Effector memory CD4-positive, alpha-beta T cell (primary cell): Measurements from ENCODE around the gene MSMP.

Experiments
- DNase-seq, 3 donors: peaks; one replicate each; pipeline ENCODE4 v3.0.0-alpha.2; 2020
- H3K27ac ChIP-seq: 2 replicates; pipeline ENCODE4 v1.7.0; 2013; ENCODE audit warnings: mild to moderate bottlenecking, low read length, moderate library complexity; ENCODE audit not compliant: insufficient read depth, poor library complexity, severe bottlenecking
- H3K27me3 ChIP-seq: replicated peaks from 2 replicates; pipeline ENCODE4 v1.7.0; 2013; ENCODE audit warnings: mild to moderate bottlenecking, low read length; ENCODE audit not compliant: insufficient read depth, control insufficient read depth, poor library complexity, severe bottlenecking
- H3K36me3 ChIP-seq: 2 replicates; pipeline ENCODE4 v1.7.0; 2013; ENCODE audit warnings: mild to moderate bottlenecking, low read length, moderate library complexity; ENCODE audit not compliant: control insufficient read depth, insufficient read depth
- H3K4me1 ChIP-seq: 2 replicates; pipeline ENCODE4 v1.7.0; 2013; ENCODE audit warnings: low read length, mild to moderate bottlenecking; ENCODE audit not compliant: control insufficient read depth, insufficient read depth, poor library complexity, severe bottlenecking
- H3K4me3 ChIP-seq: 2 replicates; pipeline ENCODE4 v1.7.0; 2013; ENCODE audit warnings: low read length, low read depth, mild to moderate bottlenecking; ENCODE audit not compliant: insufficient read depth, poor library complexity, severe bottlenecking
- H3K9me3 ChIP-seq: 2 replicates; pipeline ENCODE4 v1.7.0; 2013; ENCODE audit warnings: mild to moderate bottlenecking, low read length, moderate library complexity; ENCODE audit not compliant: control insufficient read depth

The MSMP gene

GRCh38 chr9:35732800-35733541, 21.1 kb downstream of the MSMP start:
- Histone ChIP-seq H3K9me3 (no peaks in the 10 kb centered on the region), H3K4me3 (peak overlapping the region; percentile 72), H3K27me3 (no peaks in the 10 kb centered on the region), H3K27ac (peak overlapping the region; percentile 88), H3K36me3 (peaks cover 23% of the 10 kb centered on the region), H3K4me1 (peaks cover 42% of the 10 kb centered on the region)
- no peak for DNase-seq

- Histone ChIP-seq H3K4me3 (peak within 1 kb of the TSS; percentile 72), H3K27ac (peak within 1 kb of the TSS; percentile 88), H3K4me1 (peaks cover 49% of the 10 kb centered on the region), H3K27me3 (no peaks in the 10 kb centered on the region), H3K36me3 (peaks cover 17% of the 10 kb centered on the region), H3K9me3 (no peaks in the 10 kb centered on the region)
- DNase-seq, result peak; percentile 93 to 96 (median 96)
These were observed 21.8 kb downstream of the MSMP start, which contains the start of the genes CREB3 and TLN1 for GRCh38 chr9:35732185-35732799. TSS of gene CREB3 (plus strand) at chr9:35732666. CDS start at chr9:35732773, 107 bp downstream. TSS of gene TLN1 (minus strand) at chr9:35732195. CDS start at chr9:35725694, 6,501 bp downstream.

DNA sequence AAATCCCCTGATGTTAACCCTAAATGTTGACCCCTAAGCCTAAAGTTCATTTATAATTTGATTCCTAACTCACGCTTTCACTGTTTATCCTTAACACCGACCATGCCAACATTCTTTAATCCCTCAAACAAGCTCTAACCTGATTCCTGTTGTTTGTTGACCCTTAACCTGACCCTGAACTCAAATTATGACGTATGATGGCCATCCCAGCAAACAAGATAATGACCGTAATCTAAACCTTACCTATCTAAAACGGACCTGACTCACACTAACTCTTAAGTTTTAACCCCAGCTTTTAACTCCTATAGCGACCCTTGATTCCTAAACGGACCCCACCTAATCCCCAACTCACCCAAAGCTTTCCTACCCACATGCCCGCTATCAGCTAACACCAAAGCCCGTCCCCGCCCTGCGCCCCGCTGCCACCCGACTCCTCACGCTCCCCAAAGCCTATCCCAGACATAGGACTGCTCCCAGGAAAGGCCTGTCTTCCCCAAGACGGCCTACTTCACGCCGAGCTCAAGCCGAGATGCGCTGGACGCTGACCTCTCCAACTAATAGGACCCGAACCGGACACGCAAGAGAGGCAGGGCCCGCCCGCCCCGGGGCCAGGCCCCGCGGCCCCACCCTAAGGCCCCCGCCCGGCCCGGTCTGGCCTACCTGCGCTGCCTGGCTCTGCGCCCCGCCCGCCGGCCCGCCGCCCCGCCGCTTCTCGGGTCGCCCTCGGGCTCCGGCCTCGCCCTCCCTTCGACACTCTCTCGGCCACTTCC, 22.5 kb downstream of the MSMP start:
- peak overlapping the region; percentile 72 for H3K4me3 ChIP-seq

GRCh38 chr9:35730486-35730854, 23.6 kb downstream of the MSMP start:
- Histone ChIP-seq H3K27ac (peak overlapping the region; percentile 88), H3K4me3 (peak overlapping the region; percentile 16), H3K27me3 (no peaks in the 10 kb centered on the region), H3K9me3 (no peaks in the 10 kb centered on the region), H3K4me1 (peaks cover 57% of the 10 kb centered on the region), H3K36me3 (peaks cover 11% of the 10 kb centered on the region)
- DNase-seq, result no peak

More for the DNA sequence above, 22.5 kb downstream of the MSMP start:
- H3K27me3 ChIP-seq, result no peaks in the 10 kb centered on the region
- H3K27ac ChIP-seq, result peak overlapping the region; percentile 88
- H3K36me3 ChIP-seq, result peaks cover 14% of the 10 kb centered on the region
- no peak for DNase-seq
- peaks cover 56% of the 10 kb centered on the region for H3K4me1 ChIP-seq
- no peaks in the 10 kb centered on the region for H3K9me3 ChIP-seq

DNA sequence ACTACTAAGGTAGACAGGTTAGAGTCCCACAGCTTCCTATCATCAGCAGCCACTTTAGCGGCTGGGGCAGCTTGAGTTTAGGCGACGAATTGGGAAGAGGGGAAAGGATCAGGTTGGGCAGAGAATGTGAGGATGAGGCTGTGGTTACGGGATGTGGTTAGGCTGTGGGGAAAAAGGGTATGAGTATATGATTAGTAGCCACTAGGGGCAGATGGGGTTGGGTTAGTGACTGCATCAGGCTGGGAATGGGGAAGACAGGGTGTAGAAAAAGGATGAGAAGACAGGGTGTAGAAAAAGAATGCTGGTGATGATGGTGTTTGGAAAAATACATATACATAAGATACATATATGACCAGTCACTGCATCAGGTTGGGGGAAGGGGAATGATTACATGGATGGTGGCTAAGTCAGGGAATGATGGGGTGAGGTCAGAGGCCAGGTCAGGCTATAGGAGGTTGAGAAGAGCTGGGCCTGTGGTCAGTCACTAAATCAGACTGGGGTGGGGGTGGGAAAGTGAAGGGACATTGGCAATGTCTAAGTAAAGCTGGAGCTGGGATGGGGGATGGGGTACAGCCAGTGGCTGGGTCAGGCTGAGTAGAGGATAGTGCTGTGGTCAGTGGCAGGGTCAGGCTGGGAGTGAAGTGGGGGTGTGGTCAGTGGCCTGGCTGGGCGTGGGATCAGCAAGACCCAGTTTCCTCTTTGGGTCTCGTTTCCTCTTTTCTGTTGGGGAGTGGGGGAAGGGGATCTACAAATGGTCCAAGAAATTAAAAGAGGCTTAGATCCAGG, 24.2 kb downstream of the MSMP start:
- Histone ChIP-seq H3K27ac (peak overlapping the region; percentile 88), H3K9me3 (no peaks in the 10 kb centered on the region), H3K36me3 (peaks cover 15% of the 10 kb centered on the region), H3K27me3 (no peaks in the 10 kb centered on the region), H3K4me1 (peaks cover 57% of the 10 kb centered on the region), H3K4me3 (peak overlapping the region; percentile 16)
- peak in 2 of 3 donors; percentile 23 to 47 for DNase-seq

DNA sequence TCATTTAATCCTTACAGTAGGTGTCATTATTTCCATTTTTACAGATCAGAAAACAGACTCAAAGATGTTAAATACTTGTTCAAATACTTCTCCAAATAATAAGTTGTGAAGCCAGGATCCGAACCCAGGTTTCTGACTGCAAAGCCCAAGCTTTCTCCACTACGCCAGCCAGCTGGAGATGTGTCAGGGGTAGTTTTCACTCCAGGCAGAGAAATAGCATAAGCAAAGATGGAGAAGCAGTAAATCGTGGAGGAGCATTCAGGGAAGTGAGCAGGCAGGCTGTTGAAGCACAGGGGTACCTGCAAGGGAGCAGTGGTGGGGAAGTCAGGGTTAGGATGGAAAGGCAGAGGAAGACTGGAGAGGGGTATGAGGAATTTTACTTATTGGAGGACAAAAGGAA, 25.0 kb downstream of the MSMP start:
- Histone ChIP-seq H3K4me1 (peaks cover 57% of the 10 kb centered on the region), H3K9me3 (no peaks in the 10 kb centered on the region), H3K27me3 (no peaks in the 10 kb centered on the region), H3K36me3 (peaks cover 23% of the 10 kb centered on the region), H3K4me3 (peak overlapping the region; percentile 4), H3K27ac (peak overlapping the region; percentile 30)
- no peak for DNase-seq

GRCh38 chr9:35728041-35728971, 25.8 kb downstream of the MSMP start:
- peaks cover 53% of the 10 kb centered on the region for H3K4me1 ChIP-seq
- H3K36me3 ChIP-seq, result peaks cover 31% of the 10 kb centered on the region
- H3K9me3 ChIP-seq, result no peaks in the 10 kb centered on the region
- H3K4me3 ChIP-seq, result peak overlapping the region; percentile 4
- peak overlapping the region; percentile 10 for H3K27ac ChIP-seq
- H3K27me3 ChIP-seq, result no peaks in the 10 kb centered on the region
- DNase-seq, result peak in 1 of 3 donors; percentile 15

DNA sequence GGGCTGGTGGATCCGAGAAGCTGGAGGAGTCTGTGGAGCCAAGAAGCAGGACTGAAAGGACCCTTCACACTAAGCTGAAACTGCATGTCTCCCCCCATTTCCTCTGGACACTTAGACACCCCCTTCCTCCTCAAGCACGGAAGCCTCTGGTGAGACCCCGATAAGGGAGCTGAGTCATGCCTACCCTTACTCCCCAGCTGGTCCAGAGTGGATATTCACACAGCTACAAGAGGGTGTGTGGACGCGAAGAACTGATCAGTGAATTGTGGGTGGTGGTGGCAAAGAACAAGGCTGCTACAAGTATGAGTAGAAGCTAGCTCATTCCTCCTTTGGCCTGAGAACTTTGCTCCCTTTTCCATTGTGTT, 26.4 kb downstream of the MSMP start:
- Histone ChIP-seq H3K4me3 (no peak overlapping the region), H3K27me3 (no peaks in the 10 kb centered on the region), H3K9me3 (no peaks in the 10 kb centered on the region), H3K36me3 (peaks cover 38% of the 10 kb centered on the region), H3K4me1 (peaks cover 49% of the 10 kb centered on the region), H3K27ac (peak overlapping the region; percentile 10)
- no peak for DNase-seq

- H3K27ac ChIP-seq, result no peak overlapping the region
- no peak for DNase-seq
- H3K36me3 ChIP-seq, result peaks cover 45% of the 10 kb centered on the region
These were observed 27.1 kb downstream of the MSMP start for GRCh38 chr9:35726931-35727330.

More at GRCh38 chr9:35726931-35727330, 27.1 kb downstream of the MSMP start:
- Histone ChIP-seq H3K4me1 (peaks cover 49% of the 10 kb centered on the region), H3K27me3 (no peaks in the 10 kb centered on the region), H3K4me3 (no peak overlapping the region), H3K9me3 (no peaks in the 10 kb centered on the region)
